Activated T-helper 17 cell treated with anti-CD3 and anti-CD28 coated beads, Interleukin-2, amount 50 U/mL, for 72 hours (primary cell): ENCODE results near the gene BMERB1. TPM values are rescaled to one million over a fixed set of nuclear protein-coding genes. Genes with fewer than 3 reads are reported as not detected.
A peak's percentile ranks its signal among the peaks of the same experiment; 100 is the strongest.
"Not testable (repeated sequence)": the region's sequence is repeated elsewhere in the genome, so short reads cannot be mapped to it uniquely, and the experiment has no call there.

ENCODE experiments used
- ATAC-seq: fragments of 150-1000 bp; cut with Tn5 transposase; replicated peaks from 2 replicates; pipeline ENCODE4 v1.10.0; 2021; ENCODE audit warnings: mild to moderate bottlenecking, moderate library complexity
- H3K27ac Mint-ChIP-seq: one replicate; pipeline ENCODE4 v1.8.0; 2022; ENCODE audit warnings: mixed read lengths
- H3K27me3 Mint-ChIP-seq: one replicate; pipeline ENCODE4 v1.8.0; 2022; ENCODE audit warnings: mixed read lengths
- H3K36me3 Mint-ChIP-seq: one replicate; pipeline ENCODE4 v1.8.0; 2022; ENCODE audit warnings: low read depth, mild to moderate bottlenecking, mixed read lengths
- H3K4me1 Mint-ChIP-seq: one replicate; pipeline ENCODE4 v1.8.0; 2022; ENCODE audit warnings: mixed read lengths
- H3K4me3 Mint-ChIP-seq: one replicate; pipeline ENCODE4 v1.8.0; 2022; ENCODE audit warnings: mild to moderate bottlenecking, mixed read lengths
- H3K9me3 Mint-ChIP-seq: one replicate; pipeline ENCODE4 v1.8.0; 2022; ENCODE audit warnings: mixed read lengths
- total RNA-seq, 2 donors: library from RNA; stranded (reverse); gene quantifications; one replicate each; pipeline ENCODE4 v1.2.3, GENCODE V29; 2022

Gene BMERB1
- total RNA-seq = 10 to 100 TPM in 1 of 2 donors, 1 to 10 TPM in 1; 7.0 to 19.3 TPM

GRCh38 chr16:15434425-15435215, at the start of gene BMERB1:
TSS of gene BMERB1 (plus strand) at chr16:15434588. CDS start at chr16:15434654, 66 bp downstream.
- Mint-ChIP-seq H3K27ac (peak within 1 kb of the TSS; percentile 27), H3K4me3 (peak within 1 kb of the TSS; percentile 73), H3K36me3 (peaks cover 8% of the 10 kb centered on the region), H3K9me3 (no peaks in the 10 kb centered on the region), H3K4me1 (peaks cover 7% of the 10 kb centered on the region), H3K27me3 (peaks cover 15% of the 10 kb centered on the region)
- peak; percentile 94 for ATAC-seq

GRCh38 chr16:15388060-15388459, 46.3 kb upstream of the BMERB1 start:
- H3K4me3 Mint-ChIP-seq, H3K27me3 Mint-ChIP-seq, H3K27ac Mint-ChIP-seq, H3K4me1 Mint-ChIP-seq, H3K36me3 Mint-ChIP-seq, ATAC-seq, H3K9me3 Mint-ChIP-seq: not testable (repeated sequence)

DNA sequence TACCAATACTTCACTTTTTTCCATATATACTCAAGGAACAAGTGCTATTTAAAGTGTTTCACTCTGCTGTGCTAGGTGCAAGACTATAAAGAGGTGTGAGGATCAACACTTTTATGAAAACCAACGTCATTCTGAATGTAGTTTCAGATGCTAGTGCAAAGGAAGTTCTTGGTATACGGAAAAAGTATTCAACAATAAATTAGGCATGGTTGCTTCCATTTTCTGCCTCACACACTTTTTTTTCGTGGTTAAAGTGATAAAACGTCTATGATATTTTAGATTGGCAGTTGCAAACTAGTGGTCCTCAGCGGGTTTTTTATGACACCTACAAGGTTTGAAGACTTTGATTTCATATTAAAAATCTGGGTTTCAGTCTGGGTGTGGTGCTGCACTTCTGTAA, 44.5 kb upstream of the BMERB1 start:
- not testable (repeated sequence) for H3K4me3 Mint-ChIP-seq, H3K27me3 Mint-ChIP-seq, H3K4me1 Mint-ChIP-seq, H3K36me3 Mint-ChIP-seq, H3K9me3 Mint-ChIP-seq, H3K27ac Mint-ChIP-seq, ATAC-seq

GRCh38 chr16:15393025-15393424, 41.4 kb upstream of the BMERB1 start:
- peaks cover 20% of the 10 kb centered on the region for H3K27me3 Mint-ChIP-seq
- not testable (repeated sequence) for H3K4me1 Mint-ChIP-seq, ATAC-seq, H3K4me3 Mint-ChIP-seq, H3K9me3 Mint-ChIP-seq, H3K36me3 Mint-ChIP-seq, H3K27ac Mint-ChIP-seq

GRCh38 chr16:15395631-15396508, 38.5 kb upstream of the BMERB1 start, which contains the start of gene MPV17L:
TSS of gene MPV17L (plus strand) at chr16:15395754. CDS start at chr16:15395898, 144 bp downstream.
- not testable (repeated sequence) for H3K27ac Mint-ChIP-seq, H3K36me3 Mint-ChIP-seq, H3K4me1 Mint-ChIP-seq, ATAC-seq, H3K9me3 Mint-ChIP-seq, H3K4me3 Mint-ChIP-seq
- H3K27me3 Mint-ChIP-seq = peaks cover 23% of the 10 kb centered on the region

GRCh38 chr16:15396509-15396829, 37.9 kb upstream of the BMERB1 start:
- ATAC-seq, H3K9me3 Mint-ChIP-seq, H3K4me1 Mint-ChIP-seq, H3K4me3 Mint-ChIP-seq, H3K36me3 Mint-ChIP-seq, H3K27ac Mint-ChIP-seq: not testable (repeated sequence)
- peaks cover 20% of the 10 kb centered on the region for H3K27me3 Mint-ChIP-seq

DNA sequence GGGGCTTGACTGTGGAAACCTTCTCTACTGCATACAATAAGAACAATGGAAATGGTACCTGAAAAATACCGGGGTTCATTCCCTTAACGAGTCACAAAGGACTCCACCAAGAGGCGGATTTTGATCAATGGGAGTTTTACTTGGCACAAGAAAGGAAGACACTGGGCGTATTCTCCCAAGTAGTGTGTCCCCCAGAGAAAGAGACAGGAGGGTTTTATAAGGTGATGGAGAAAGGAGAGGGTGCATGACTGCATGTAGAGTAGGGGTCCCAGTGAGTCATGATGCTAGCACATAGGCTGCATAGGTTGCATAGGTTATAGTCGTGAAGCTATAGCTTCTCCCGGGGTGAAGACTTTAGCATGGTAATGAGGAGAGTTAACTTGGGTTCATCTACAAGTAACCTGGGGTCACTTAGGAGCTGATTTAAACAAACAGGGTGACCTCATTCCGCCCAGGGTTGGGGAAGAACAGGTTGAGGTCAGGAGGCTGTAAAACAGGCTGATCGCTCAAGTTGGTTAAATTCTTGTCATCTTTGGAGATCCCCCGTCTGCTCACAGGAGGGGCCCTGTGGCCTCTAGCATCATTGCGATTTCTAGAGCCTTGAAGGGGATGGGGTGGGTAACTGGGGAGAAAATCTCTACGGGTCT, 37.3 kb upstream of the BMERB1 start:
- no peak overlapping the region for H3K27ac Mint-ChIP-seq
- no peak overlapping the region for H3K4me3 Mint-ChIP-seq
- peaks cover 18% of the 10 kb centered on the region for H3K27me3 Mint-ChIP-seq
- no peak for ATAC-seq
- H3K9me3 Mint-ChIP-seq = no peaks in the 10 kb centered on the region
- no peaks in the 10 kb centered on the region for H3K4me1 Mint-ChIP-seq
- no peaks in the 10 kb centered on the region for H3K36me3 Mint-ChIP-seq

GRCh38 chr16:15398618-15399316, 35.6 kb upstream of the BMERB1 start:
- H3K4me3 Mint-ChIP-seq = no peak overlapping the region
- no peak overlapping the region for H3K27ac Mint-ChIP-seq
- no peaks in the 10 kb centered on the region for H3K4me1 Mint-ChIP-seq
- no peaks in the 10 kb centered on the region for H3K9me3 Mint-ChIP-seq
- peaks cover 18% of the 10 kb centered on the region for H3K27me3 Mint-ChIP-seq
- H3K36me3 Mint-ChIP-seq = no peaks in the 10 kb centered on the region
- no peak for ATAC-seq

DNA sequence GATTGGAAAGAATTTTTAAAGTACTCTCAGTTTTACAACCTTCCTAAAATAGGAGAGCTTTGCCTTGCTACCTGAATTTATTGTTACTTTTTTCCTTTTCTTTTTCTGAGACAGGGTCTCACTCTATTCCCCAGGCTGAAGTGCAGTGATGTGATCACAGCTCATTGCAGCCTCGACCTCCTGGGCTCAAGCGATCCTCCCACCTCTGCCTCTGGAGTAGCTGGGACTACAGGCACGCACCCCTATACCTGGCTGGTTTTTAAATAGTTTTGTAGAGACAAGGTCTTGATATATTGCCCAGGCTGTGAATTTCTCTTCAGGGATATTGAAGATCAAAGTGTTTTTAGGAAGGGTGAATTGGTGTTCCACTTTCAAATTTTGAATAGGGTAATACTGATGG, 35.1 kb upstream of the BMERB1 start:
- Mint-ChIP-seq H3K4me1 (no peaks in the 10 kb centered on the region), H3K36me3 (no peaks in the 10 kb centered on the region), H3K4me3 (no peak overlapping the region), H3K27me3 (peaks cover 18% of the 10 kb centered on the region), H3K27ac (no peak overlapping the region), H3K9me3 (no peaks in the 10 kb centered on the region)
- ATAC-seq = no peak

DNA sequence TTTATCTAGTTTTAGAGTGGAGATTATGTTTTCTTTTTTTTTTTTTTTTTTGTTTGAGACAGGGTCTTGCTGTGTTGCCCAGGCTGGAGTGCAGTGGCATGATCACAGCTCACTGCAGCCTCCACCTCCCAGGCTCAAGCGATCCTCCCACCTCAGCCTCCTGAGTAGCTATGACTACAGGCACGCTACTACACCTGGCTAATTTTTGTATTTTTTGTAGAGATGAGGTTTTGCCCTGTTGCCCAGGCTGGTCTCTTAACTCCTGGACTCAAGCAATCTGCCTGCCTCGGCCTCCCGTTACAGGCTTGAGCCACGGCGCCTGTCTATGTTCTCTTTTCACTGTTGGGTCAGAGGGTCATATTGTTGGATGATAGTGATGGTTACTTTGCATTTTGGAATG, 34.1 kb upstream of the BMERB1 start:
- not testable (repeated sequence) for H3K4me3 Mint-ChIP-seq, H3K27ac Mint-ChIP-seq, ATAC-seq, H3K36me3 Mint-ChIP-seq, H3K9me3 Mint-ChIP-seq, H3K4me1 Mint-ChIP-seq
- peaks cover 13% of the 10 kb centered on the region for H3K27me3 Mint-ChIP-seq

DNA sequence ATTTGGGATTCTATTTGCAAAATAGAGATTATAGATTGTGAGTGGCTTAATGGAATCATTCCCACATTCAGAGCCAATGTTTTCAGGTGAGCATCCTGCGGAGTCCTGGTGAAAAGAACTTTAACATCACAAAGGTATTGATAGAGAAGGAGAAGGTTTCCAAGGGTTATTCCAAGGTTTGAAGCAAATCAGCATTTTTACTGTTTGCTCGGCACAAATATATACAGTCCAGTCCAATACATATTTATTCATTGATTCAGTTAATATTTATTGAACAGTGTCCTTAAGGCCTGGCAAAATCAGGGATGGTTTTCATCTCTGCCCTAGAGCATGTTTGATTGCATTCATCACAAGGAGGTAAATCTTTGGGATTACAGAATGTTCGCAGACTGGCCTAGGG, 32.4 kb upstream of the BMERB1 start:
- Mint-ChIP-seq H3K27ac (no peak overlapping the region), H3K4me1 (no peaks in the 10 kb centered on the region), H3K36me3 (no peaks in the 10 kb centered on the region), H3K27me3 (peaks cover 6% of the 10 kb centered on the region), H3K9me3 (no peaks in the 10 kb centered on the region), H3K4me3 (no peak overlapping the region)
- no peak for ATAC-seq

DNA sequence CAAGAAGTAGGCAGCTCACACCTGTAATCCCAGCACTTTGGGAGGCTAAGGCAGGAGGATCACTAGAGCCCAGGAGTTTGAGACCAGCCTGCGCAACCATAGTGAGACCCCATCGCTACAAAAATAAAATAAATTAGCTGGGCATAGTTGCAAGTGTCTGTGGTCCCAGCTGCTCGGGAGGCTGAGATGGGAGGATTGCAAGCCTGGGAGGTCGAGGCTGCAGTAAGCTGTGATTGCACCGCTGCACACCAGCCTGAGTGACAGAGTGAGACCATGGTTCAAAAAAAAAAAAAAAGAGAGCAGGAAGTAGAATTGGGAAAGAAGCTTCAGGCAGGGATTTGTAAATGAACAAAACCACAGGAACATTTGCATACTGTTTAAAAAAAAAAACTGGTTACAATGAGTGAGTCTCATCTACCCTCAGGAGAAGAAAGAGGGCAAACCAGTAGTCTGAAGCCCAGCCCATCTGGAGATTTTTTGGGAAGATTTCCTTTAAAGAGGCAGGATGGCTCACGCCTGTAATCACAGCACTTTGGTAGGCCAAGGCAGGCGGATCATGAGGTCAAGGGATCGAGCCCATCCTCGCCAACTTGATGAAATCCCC, 30.9 kb upstream of the BMERB1 start:
- ATAC-seq = no peak
- Mint-ChIP-seq H3K36me3 (no peaks in the 10 kb centered on the region), H3K4me3 (no peak overlapping the region), H3K27ac (no peak overlapping the region), H3K4me1 (no peaks in the 10 kb centered on the region), H3K9me3 (no peaks in the 10 kb centered on the region), H3K27me3 (peaks cover 3% of the 10 kb centered on the region)

DNA sequence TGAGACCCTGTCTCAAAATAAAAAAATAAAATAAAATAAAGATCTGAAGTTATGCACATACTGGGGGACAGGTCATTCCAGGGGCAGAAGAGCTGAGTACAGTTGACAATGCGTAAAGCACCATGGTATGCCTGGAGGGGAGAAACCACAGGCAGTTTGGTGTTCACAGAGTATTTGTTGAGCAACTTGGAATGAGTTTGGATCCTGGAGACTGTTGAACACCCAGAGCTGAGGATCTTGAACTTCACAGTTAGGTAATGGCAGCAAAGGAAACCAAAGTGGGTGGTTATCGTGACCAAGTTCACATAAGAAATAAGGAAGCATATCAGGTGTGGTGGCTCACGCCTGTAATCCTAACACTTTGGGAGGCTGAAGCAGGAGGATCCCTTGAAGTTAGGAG, 30.3 kb upstream of the BMERB1 start:
- not testable (repeated sequence) for H3K4me3 Mint-ChIP-seq, H3K9me3 Mint-ChIP-seq, H3K27ac Mint-ChIP-seq, H3K4me1 Mint-ChIP-seq, H3K36me3 Mint-ChIP-seq, H3K27me3 Mint-ChIP-seq, ATAC-seq

DNA sequence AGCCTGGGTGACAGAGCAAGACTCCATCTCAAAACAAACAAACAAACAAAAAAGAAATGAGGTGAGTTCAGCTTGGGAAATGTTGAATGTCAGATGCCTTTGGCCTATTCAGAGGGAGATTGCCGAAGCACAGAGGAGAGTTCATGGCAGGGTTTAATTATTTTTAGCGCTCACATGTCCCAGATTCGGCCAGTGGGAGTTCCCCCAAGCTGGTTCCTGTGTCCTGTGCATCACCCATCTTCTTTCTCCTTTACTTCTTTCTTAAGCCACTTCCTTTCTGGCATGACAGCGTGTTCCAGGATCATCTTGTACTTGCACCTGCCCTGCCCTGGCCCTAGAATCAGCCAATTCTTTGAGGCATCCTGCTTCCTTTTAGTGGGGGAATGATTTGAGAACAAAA, 29.6 kb upstream of the BMERB1 start:
- ATAC-seq = no peak
- Mint-ChIP-seq H3K4me3 (no peak overlapping the region), H3K4me1 (no peaks in the 10 kb centered on the region), H3K36me3 (no peaks in the 10 kb centered on the region), H3K27me3 (no peaks in the 10 kb centered on the region), H3K9me3 (no peaks in the 10 kb centered on the region), H3K27ac (no peak overlapping the region)
